Measurements from ENCODE around the gene BTBD8. TPM values are rescaled to one million over a fixed set of nuclear protein-coding genes. Genes with fewer than 3 reads are reported as not detected.
A peak's percentile ranks its signal among the peaks of the same experiment; 100 is the strongest.

Gene BTBD8
- total and polyA plus RNA-seq, 4 donors, result 15.4 to 56.1 (median 22.7) TPM

DNA sequence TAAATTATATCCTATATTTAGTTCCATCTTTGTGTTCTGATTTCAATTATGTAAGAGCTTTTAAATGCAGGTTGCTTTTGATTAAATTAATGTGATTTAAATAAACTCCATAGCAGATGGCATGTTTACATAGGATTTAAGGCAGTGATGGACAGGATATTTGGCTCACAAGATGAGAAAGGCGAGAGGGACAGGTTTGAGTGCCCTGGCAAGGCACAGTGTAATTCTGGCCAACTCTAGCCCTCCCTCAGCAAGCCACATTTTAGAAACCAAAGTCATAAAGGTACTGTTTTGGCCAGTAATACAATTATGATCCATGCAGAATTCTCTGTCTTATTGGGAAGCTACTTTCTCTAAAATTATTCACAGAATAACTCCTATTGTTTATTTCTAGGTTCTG, 87.0 kb downstream of the BTBD8 start:
- Histone ChIP-seq H3K27ac (ENCODE audit: low read depth, low read length) (no peak overlapping the region), H3K4me3 (ENCODE audit: low read depth, low read length) (no peak overlapping the region), H3K4me1 (ENCODE audit: control insufficient read depth, insufficient read depth, low read length) (no peaks in the 10 kb centered on the region), H3K9me3 (ENCODE audit: control insufficient read depth, insufficient read depth, low read length) (no peaks in the 10 kb centered on the region), H3K36me3 (ENCODE audit: control insufficient read depth, insufficient read depth, low read length) (no peaks in the 10 kb centered on the region), H3K27me3 (ENCODE audit: control insufficient read depth, insufficient read depth, low read length) (no peaks in the 10 kb centered on the region)
- WGBS (ENCODE audit: insufficient coverage), result no CpG with 5 or more reads among the region's 1 CpG
- peak in 1 of 6 donors; percentile 58 for DNase-seq (ENCODE audit: low read depth in 4 of 6, low spot score in 6 of 6)

DNA sequence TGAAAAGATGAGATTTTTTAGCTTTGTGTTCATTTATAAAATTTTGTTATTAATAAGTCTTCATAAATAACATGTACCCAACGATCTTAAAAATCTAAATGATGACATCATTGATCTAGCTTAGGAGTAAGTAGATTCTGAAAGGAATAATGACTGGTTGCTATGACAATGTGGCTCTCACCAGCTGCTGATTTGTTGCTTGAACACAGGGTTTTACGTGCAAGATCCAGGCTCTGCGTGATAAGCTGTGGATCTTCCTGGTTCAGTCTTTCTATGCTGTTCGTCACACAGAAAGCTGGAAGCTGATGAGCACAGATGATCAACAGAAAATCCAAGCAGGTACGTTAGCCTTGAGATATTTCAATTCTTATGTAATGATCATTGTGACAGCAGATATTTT, 88.5 kb downstream of the BTBD8 start:
- WGBS (ENCODE audit: insufficient coverage), result 36% methylated on average over 4 of the region's 5 CpGs
- no peaks in the 10 kb centered on the region for H3K9me3 ChIP-seq (ENCODE audit: control insufficient read depth, insufficient read depth, low read length)
- H3K4me1 ChIP-seq (ENCODE audit: control insufficient read depth, insufficient read depth, low read length), result no peaks in the 10 kb centered on the region
- H3K27me3 ChIP-seq (ENCODE audit: control insufficient read depth, insufficient read depth, low read length), result no peaks in the 10 kb centered on the region
- H3K36me3 ChIP-seq (ENCODE audit: control insufficient read depth, insufficient read depth, low read length), result no peaks in the 10 kb centered on the region
- peak; percentile 41 to 97 (median 62) for DNase-seq (ENCODE audit: low read depth in 4 of 6, low spot score in 6 of 6)
- H3K27ac ChIP-seq (ENCODE audit: low read depth, low read length), result no peak overlapping the region
- H3K4me3 ChIP-seq (ENCODE audit: low read depth, low read length), result no peak overlapping the region

DNA sequence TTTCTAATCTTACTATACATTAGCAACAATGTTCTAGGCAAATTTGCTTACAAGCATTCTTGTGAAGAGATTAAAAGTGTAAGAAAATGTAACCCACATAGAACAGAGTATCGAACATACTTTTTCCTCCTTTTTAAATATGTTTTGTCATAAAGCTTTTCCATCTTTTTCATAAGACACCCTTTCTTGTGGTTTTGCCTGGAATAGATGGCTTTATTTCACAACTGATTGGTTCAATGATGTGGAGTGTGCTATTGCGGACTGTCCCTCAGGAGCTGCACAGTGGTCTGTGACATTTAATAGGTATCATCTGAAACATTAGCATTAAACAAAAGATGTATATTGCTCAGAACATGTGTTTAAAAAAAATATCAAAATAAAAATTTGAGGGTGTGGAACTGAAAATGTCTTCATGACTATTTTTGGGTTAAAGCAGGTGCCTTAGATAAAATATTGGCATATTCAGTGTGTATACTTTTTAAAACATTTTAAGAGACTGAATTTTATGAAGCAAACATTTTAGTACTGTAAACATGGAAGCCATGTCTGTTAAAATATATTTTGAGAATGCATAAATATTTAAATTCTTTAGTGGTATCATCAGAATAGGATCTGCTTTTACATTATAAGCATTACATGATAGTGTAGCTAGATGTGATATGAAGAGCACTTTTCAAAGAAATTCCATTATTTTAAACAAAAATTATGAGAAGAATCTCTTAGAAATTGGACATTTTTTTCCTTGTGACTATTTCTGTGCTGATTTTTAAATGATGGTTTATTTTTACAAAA, 89.3 kb downstream of the BTBD8 start:
- no CpG with 5 or more reads among the region's 2 CpGs for WGBS (ENCODE audit: insufficient coverage)
- no peaks in the 10 kb centered on the region for H3K36me3 ChIP-seq (ENCODE audit: control insufficient read depth, insufficient read depth, low read length)

DNA sequence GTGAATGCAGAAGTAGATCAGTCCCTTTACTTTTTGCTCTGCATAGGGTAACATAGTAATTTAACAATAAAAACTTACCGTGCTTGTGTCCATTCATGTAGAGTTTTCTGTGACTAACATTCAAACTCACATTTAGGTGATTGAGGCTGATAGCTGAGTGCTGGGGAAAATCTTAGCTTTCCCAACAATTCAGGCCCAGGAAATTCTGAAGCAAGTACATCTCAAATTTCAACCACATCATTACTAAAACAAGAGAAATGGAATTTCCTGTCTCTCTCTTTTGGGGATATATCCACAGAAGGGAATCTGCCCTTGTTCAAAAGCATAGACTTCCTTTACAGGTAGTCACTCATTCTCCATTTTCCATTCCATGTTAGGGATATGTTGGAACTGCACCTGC, 104.5 kb downstream of the BTBD8 start:
- H3K4me1 ChIP-seq (ENCODE audit: control insufficient read depth, insufficient read depth, low read length), result no peaks in the 10 kb centered on the region
- no peaks in the 10 kb centered on the region for H3K9me3 ChIP-seq (ENCODE audit: control insufficient read depth, insufficient read depth, low read length)
- DNase-seq (ENCODE audit: low read depth in 4 of 6, low spot score in 6 of 6), result no peak
- H3K36me3 ChIP-seq (ENCODE audit: control insufficient read depth, insufficient read depth, low read length), result no peaks in the 10 kb centered on the region
- H3K27ac ChIP-seq (ENCODE audit: low read depth, low read length), result no peak overlapping the region
- no peaks in the 10 kb centered on the region for H3K27me3 ChIP-seq (ENCODE audit: control insufficient read depth, insufficient read depth, low read length)
- H3K4me3 ChIP-seq (ENCODE audit: low read depth, low read length), result no peak overlapping the region
- WGBS (ENCODE audit: insufficient coverage), result no CpG with 5 or more reads among the region's 1 CpG

More for the DNA sequence above, 89.3 kb downstream of the BTBD8 start:
- Histone ChIP-seq H3K4me1 (ENCODE audit: control insufficient read depth, insufficient read depth, low read length) (no peaks in the 10 kb centered on the region), H3K4me3 (ENCODE audit: low read depth, low read length) (peak overlapping the region; percentile 29), H3K9me3 (ENCODE audit: control insufficient read depth, insufficient read depth, low read length) (no peaks in the 10 kb centered on the region), H3K27ac (ENCODE audit: low read depth, low read length) (no peak overlapping the region), H3K27me3 (ENCODE audit: control insufficient read depth, insufficient read depth, low read length) (no peaks in the 10 kb centered on the region)
- peak in 3 of 6 donors; percentile 15 to 84 (median 36) for DNase-seq (ENCODE audit: low read depth in 4 of 6, low spot score in 6 of 6)

DNA sequence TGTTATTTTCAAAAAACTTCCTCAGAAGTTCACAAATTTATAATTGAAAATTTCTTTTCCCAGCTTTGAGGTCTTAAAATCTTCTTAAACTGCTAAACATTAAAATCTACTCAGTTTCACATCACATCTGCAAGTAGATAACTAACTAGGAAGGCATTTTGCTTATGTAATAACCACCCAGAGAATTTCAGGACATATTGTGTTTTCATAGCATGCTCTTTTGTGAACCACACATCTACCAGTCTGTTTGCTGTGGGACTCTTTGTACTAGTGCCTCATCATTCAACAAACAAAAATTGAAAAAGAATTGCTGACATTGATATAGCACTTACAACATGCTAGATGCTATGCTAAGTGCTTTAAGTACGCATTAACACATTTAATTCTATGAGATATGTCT, 105.9 kb downstream of the BTBD8 start:
- Histone ChIP-seq H3K36me3 (ENCODE audit: control insufficient read depth, insufficient read depth, low read length) (no peaks in the 10 kb centered on the region), H3K4me1 (ENCODE audit: control insufficient read depth, insufficient read depth, low read length) (no peaks in the 10 kb centered on the region), H3K27me3 (ENCODE audit: control insufficient read depth, insufficient read depth, low read length) (no peaks in the 10 kb centered on the region), H3K27ac (ENCODE audit: low read depth, low read length) (no peak overlapping the region), H3K4me3 (ENCODE audit: low read depth, low read length) (no peak overlapping the region), H3K9me3 (ENCODE audit: control insufficient read depth, insufficient read depth, low read length) (no peaks in the 10 kb centered on the region)
- DNase-seq (ENCODE audit: low read depth in 4 of 6, low spot score in 6 of 6), result no peak
- WGBS (ENCODE audit: insufficient coverage), result no CpG with 5 or more reads among the region's 1 CpG

DNA sequence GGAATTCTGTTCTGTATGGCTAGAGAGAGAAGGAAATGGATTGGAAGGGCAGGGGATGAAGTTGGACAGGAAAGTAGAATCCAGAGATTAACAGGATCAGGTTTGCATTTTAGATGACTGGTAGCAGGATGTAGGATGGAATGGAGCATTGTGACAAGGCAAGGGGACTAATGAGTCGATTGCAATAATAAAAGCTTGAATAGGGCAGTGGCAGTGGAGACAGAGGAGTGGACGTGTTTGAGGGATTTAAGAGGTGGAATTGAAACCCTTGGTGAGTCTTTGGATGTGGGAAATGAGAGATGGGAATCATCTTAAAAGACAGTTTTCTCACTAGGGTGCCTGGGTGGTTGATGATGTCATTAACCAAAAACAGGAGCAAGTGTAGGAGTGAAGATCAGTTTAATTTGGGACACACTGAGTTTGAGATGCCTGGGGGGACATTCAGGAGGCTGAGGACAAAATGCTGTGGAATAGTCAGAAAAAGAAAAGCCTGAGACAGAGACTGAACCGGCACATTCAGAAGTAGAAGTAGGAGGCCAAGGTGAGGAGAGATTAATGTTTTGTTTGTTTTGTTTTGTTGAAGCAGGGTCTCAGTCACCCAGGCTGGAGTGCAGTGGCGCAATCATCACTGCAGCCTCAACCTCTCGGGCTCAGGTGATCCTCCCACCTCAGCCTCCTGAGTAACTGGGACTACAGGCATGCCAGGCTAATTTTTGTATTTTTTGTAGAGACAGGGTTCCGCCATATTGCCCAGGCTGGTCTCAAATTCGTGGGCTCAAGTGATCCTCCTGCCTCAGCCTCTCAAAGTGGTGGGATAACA, 108.5 kb downstream of the BTBD8 start:
- no peak overlapping the region for H3K4me3 ChIP-seq (ENCODE audit: low read depth, low read length)
- H3K4me1 ChIP-seq (ENCODE audit: control insufficient read depth, insufficient read depth, low read length), result no peaks in the 10 kb centered on the region
- H3K27ac ChIP-seq (ENCODE audit: low read depth, low read length), result no peak overlapping the region
- no peaks in the 10 kb centered on the region for H3K9me3 ChIP-seq (ENCODE audit: control insufficient read depth, insufficient read depth, low read length)
- WGBS (ENCODE audit: insufficient coverage), result 64% methylated on average over 4 of the region's 7 CpGs
- H3K27me3 ChIP-seq (ENCODE audit: control insufficient read depth, insufficient read depth, low read length), result no peaks in the 10 kb centered on the region
- DNase-seq (ENCODE audit: low read depth in 4 of 6, low spot score in 6 of 6), result no peak
- no peaks in the 10 kb centered on the region for H3K36me3 ChIP-seq (ENCODE audit: control insufficient read depth, insufficient read depth, low read length)

DNA sequence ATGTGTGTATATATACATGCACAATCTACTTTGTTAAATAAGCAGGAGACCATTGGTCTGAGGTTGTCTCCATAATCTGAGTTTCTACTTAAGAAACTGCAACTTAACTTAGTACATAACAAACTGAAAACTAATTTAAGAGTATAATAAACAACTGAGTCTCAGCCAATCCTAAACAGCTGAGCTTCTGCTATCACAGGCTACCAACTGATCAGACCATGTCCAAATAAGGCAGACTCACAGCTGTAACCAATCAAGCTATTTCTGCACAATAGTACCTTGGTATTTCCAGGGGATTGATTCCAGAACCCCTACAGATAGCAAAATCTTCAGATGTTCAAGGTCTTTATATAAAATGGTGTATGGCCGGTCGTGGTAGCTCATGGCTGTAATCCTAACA, 111.6 kb downstream of the BTBD8 start:
- H3K9me3 ChIP-seq (ENCODE audit: control insufficient read depth, insufficient read depth, low read length), result no peaks in the 10 kb centered on the region
- no peaks in the 10 kb centered on the region for H3K4me1 ChIP-seq (ENCODE audit: control insufficient read depth, insufficient read depth, low read length)
- no peaks in the 10 kb centered on the region for H3K36me3 ChIP-seq (ENCODE audit: control insufficient read depth, insufficient read depth, low read length)
- no peak for DNase-seq (ENCODE audit: low read depth in 4 of 6, low spot score in 6 of 6)
- no peak overlapping the region for H3K27ac ChIP-seq (ENCODE audit: low read depth, low read length)
- H3K4me3 ChIP-seq (ENCODE audit: low read depth, low read length), result no peak overlapping the region
- H3K27me3 ChIP-seq (ENCODE audit: control insufficient read depth, insufficient read depth, low read length), result no peaks in the 10 kb centered on the region
- WGBS (ENCODE audit: insufficient coverage), result 80% methylated on average over 1 of the region's 2 CpGs

DNA sequence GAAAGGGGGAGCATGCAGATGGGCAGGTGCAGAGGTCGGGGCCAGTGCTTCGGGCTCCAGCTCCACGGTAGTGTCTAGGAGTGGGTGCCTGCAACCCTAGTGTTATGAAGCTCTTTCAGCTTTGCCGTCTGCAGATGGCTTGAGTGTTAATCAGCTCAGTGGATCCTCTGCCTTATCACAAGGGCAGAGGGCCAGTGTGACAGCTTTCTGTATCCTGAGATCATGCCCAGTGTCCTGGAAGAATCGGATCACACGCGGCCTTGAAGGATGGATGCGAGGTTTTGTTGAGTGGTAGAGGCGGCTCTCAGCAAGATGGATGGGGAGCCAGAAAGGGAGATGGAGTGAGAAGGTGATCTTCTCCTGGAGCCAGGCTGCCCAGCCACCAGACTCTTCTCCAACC, 112.1 kb downstream of the BTBD8 start:
- Histone ChIP-seq H3K36me3 (ENCODE audit: control insufficient read depth, insufficient read depth, low read length) (no peaks in the 10 kb centered on the region), H3K9me3 (ENCODE audit: control insufficient read depth, insufficient read depth, low read length) (no peaks in the 10 kb centered on the region), H3K4me3 (ENCODE audit: low read depth, low read length) (no peak overlapping the region), H3K27me3 (ENCODE audit: control insufficient read depth, insufficient read depth, low read length) (no peaks in the 10 kb centered on the region), H3K4me1 (ENCODE audit: control insufficient read depth, insufficient read depth, low read length) (no peaks in the 10 kb centered on the region), H3K27ac (ENCODE audit: low read depth, low read length) (no peak overlapping the region)
- 96% methylated on average over 8 of the region's 9 CpGs for WGBS (ENCODE audit: insufficient coverage)
- no peak for DNase-seq (ENCODE audit: low read depth in 4 of 6, low spot score in 6 of 6)

DNA sequence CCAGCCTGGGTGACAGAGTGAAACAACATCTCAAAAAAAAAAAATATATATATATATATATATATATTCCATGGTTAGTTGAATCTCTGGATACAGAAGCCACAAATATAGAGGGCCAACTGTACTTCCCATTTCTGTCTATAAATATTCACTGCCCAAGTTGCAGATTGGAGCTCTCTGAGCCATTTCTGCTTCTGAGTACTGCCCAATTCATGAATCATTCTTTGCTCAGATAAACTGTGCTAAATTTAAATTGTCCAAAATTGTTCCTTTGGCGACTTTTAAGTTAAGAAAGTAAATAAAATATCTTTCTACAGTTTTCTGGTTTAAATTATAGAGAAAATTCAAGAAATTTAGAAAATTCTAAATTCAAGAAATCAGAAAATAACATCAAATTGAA, 114.4 kb downstream of the BTBD8 start:
- no peak overlapping the region for H3K4me3 ChIP-seq (ENCODE audit: low read depth, low read length)
- H3K27ac ChIP-seq (ENCODE audit: low read depth, low read length), result no peak overlapping the region
- WGBS (ENCODE audit: insufficient coverage), result no CpG with 5 or more reads among the region's 1 CpG
- no peaks in the 10 kb centered on the region for H3K27me3 ChIP-seq (ENCODE audit: control insufficient read depth, insufficient read depth, low read length)
- H3K9me3 ChIP-seq (ENCODE audit: control insufficient read depth, insufficient read depth, low read length), result no peaks in the 10 kb centered on the region
- no peak for DNase-seq (ENCODE audit: low read depth in 4 of 6, low spot score in 6 of 6)
- no peaks in the 10 kb centered on the region for H3K4me1 ChIP-seq (ENCODE audit: control insufficient read depth, insufficient read depth, low read length)
- no peaks in the 10 kb centered on the region for H3K36me3 ChIP-seq (ENCODE audit: control insufficient read depth, insufficient read depth, low read length)

DNA sequence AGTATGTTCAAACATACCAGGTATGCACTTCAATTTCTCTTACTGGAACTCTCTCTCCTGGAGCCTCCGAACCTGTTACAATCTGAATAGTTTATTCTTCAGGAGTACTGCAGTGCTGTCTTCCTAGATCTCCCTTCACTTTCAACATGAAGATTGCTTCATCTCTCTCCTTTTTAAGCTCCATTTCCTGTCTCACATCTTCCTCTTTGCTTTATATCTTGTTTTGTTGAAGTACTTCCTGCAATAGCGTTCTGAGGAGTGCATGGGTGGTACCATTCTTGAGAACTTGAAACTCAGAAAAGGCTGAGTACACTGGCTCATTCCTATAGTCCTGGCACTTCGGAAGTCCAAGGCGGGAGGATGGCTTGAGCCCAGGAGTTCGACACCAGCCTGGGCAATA, 121.8 kb downstream of the BTBD8 start:
- no peaks in the 10 kb centered on the region for H3K4me1 ChIP-seq (ENCODE audit: control insufficient read depth, insufficient read depth, low read length)
- WGBS (ENCODE audit: insufficient coverage), result 90% methylated on average over 2 of the region's 5 CpGs
- peaks cover 5% of the 10 kb centered on the region for H3K9me3 ChIP-seq (ENCODE audit: control insufficient read depth, insufficient read depth, low read length)
- DNase-seq (ENCODE audit: low read depth in 4 of 6, low spot score in 6 of 6), result no peak
- H3K27ac ChIP-seq (ENCODE audit: low read depth, low read length), result no peak overlapping the region
- no peaks in the 10 kb centered on the region for H3K27me3 ChIP-seq (ENCODE audit: control insufficient read depth, insufficient read depth, low read length)
- H3K4me3 ChIP-seq (ENCODE audit: low read depth, low read length), result no peak overlapping the region
- no peaks in the 10 kb centered on the region for H3K36me3 ChIP-seq (ENCODE audit: control insufficient read depth, insufficient read depth, low read length)
